H1 (cell line): ENCODE data around the gene TNS1. TPM values are rescaled to one million over a fixed set of nuclear protein-coding genes. Genes with fewer than 3 reads are reported as not detected.

Experiments
- CTCF ChIA-PET: fragments of 300-600 bp; sonication (Branson Sonifier 250); formaldehyde crosslinking; loops from one replicate; lab custom pipeline; 2021; ENCODE audit not compliant: partially characterized antibody; lab: Charles Lee
- POLR2A ChIA-PET: fragments of 300-600 bp; sonication (Branson Sonifier 250); formaldehyde crosslinking; loops from one replicate; lab custom pipeline; 2021; ENCODE audit warnings: inconsistent platforms; ENCODE audit not compliant: partially characterized antibody; lab: Charles Lee
- DNase-seq, 2 experiments: peaks; one replicate each; pipeline versions ENCODE4 v3.0.0 to v3.0.0-alpha.2; 2010 to 2022; ENCODE audit warnings: low spot score in 2 of 2, low read depth in 1 of 2, mixed read lengths in 1 of 2
- FAIRE-seq: peaks from 2 replicates; lab custom pipeline; 2011; peaks lifted over from hg19 to GRCh38; lab: Jason Lieb, UNC
- H2AFZ ChIP-seq: 2 replicates; pipeline ENCODE4 v1.8.1; 2012; ENCODE audit warnings: low read length, inconsistent platforms
- H2AK5ac ChIP-seq: 2 replicates; pipeline ENCODE4 v1.6.1; 2013; ENCODE audit warnings: low read depth, low read length
- H2BK120ac ChIP-seq: replicated peaks from 2 replicates; pipeline ENCODE3; 2013; ENCODE audit warnings: low read depth, low read length, inconsistent platforms
- H2BK12ac ChIP-seq: 2 replicates; pipeline ENCODE4 v1.6.1; 2013; ENCODE audit warnings: low read depth, low read length
- H2BK15ac ChIP-seq: 2 replicates; pipeline ENCODE4 v1.6.1; 2013; ENCODE audit warnings: low read length
- H2BK20ac ChIP-seq: 2 replicates; pipeline ENCODE4 v1.6.1; 2013; ENCODE audit warnings: low read length
- H2BK5ac ChIP-seq: 2 replicates; pipeline ENCODE4 v1.6.1; 2013; ENCODE audit warnings: low read depth, low read length
- H3K14ac ChIP-seq: 2 replicates; pipeline ENCODE4 v1.6.1; 2013; ENCODE audit warnings: inconsistent platforms; ENCODE audit not compliant: insufficient read length
- H3K18ac ChIP-seq: 2 replicates; pipeline ENCODE4 v1.6.1; 2013; ENCODE audit warnings: low read length; ENCODE audit errors: extremely low read depth
- H3K23ac ChIP-seq: 2 replicates; pipeline ENCODE4 v1.6.1; 2013; ENCODE audit warnings: inconsistent platforms; ENCODE audit not compliant: insufficient read length
- H3K23me2 ChIP-seq: 2 replicates; pipeline ENCODE4 v1.6.1; 2013; ENCODE audit warnings: low read depth, low read length
- H3K27ac ChIP-seq: 2 replicates; pipeline ENCODE4 v1.6.1; 2011; ENCODE audit warnings: low read depth, low read length, inconsistent platforms
- H3K27me3 ChIP-seq, 4 experiments: replicated peaks in 1 of 4; 1 replicate in 1 of 4; 2 replicates in 3 of 4; pipeline versions ENCODE4 v1.6.1 to v1.8.1; 2011 to 2013; ENCODE audit warnings: low read length in 3 of 4, mild to moderate bottlenecking in 3 of 4, inconsistent platforms in 2 of 4, mixed read lengths in 2 of 4, moderate library complexity in 1 of 4; ENCODE audit not compliant: control insufficient read depth in 3 of 4, insufficient read depth in 3 of 4; ENCODE audit errors: extremely low read depth in 1 of 4
- H3K36me3 ChIP-seq, 4 experiments: 2 replicates each; pipeline versions ENCODE4 v1.6.1 to v1.8.1; 2011 to 2013; ENCODE audit warnings: mild to moderate bottlenecking in 4 of 4, low read length in 3 of 4, moderate library complexity in 2 of 4, control low read depth in 1 of 4, inconsistent platforms in 1 of 4; ENCODE audit not compliant: insufficient read depth in 4 of 4, control insufficient read depth in 2 of 4
- H3K4ac ChIP-seq: replicated peaks from 2 replicates; pipeline ENCODE3; 2013; ENCODE audit warnings: low read length, low read depth, mixed read lengths, inconsistent platforms; ENCODE audit not compliant: insufficient read length
- H3K4me1 ChIP-seq, 4 experiments: replicated peaks in 1 of 4; 1 replicate in 1 of 4; 2 replicates in 3 of 4; pipeline versions ENCODE4 v1.6.1 to v1.8.1; 2011 to 2013; ENCODE audit warnings: low read length in 3 of 4, inconsistent platforms in 2 of 4, mixed read lengths in 1 of 4; ENCODE audit not compliant: insufficient read depth in 4 of 4, control insufficient read depth in 3 of 4
- H3K4me2 ChIP-seq, 2 experiments: 2 replicates each; pipeline versions ENCODE4 v1.6.1 to v1.8.1; 2011 to 2013; ENCODE audit warnings: low read depth in 2 of 2, low read length in 2 of 2, control low read depth in 1 of 2, inconsistent platforms in 1 of 2, mild to moderate bottlenecking in 1 of 2; ENCODE audit not compliant: insufficient read depth in 1 of 2
- H3K4me3 ChIP-seq, 4 experiments: fragments of 200-600, 300-600 bp in 1 of 4; sonication (generic), shearing (Covaris generic), sonication (Bioruptor Twin) in 1 of 4; 2 replicates each; pipeline versions ENCODE4 v1.5.1 to v1.8.1; 2011 to 2016; ENCODE audit warnings: low read length in 4 of 4, low read depth in 3 of 4, control low read depth in 2 of 4, inconsistent platforms in 2 of 4, mild to moderate bottlenecking in 2 of 4, mixed read lengths in 1 of 4, moderate library complexity in 1 of 4; ENCODE audit not compliant: insufficient read depth in 2 of 4; ENCODE audit errors: extremely low read depth in 1 of 4
- H3K56ac ChIP-seq: replicated peaks from 2 replicates; pipeline ENCODE3; 2013; ENCODE audit warnings: low read depth, mild to moderate bottlenecking, mixed read lengths, low read length, inconsistent platforms; ENCODE audit not compliant: insufficient read length
- H3K79me1 ChIP-seq: 2 replicates; pipeline ENCODE4 v1.6.1; 2013; ENCODE audit warnings: low read depth, low read length, control low read depth
- H3K79me2 ChIP-seq, 2 experiments: 2 replicates each; pipeline versions ENCODE4 v1.6.1 to v1.8.1; 2012 to 2013; ENCODE audit warnings: low read length in 2 of 2, mild to moderate bottlenecking in 2 of 2, inconsistent platforms in 1 of 2; ENCODE audit not compliant: insufficient read depth in 2 of 2, control insufficient read depth in 1 of 2
- H3K9ac ChIP-seq, 4 experiments: replicated peaks in 1 of 4; 1 replicate in 1 of 4; 2 replicates in 3 of 4; pipeline versions ENCODE4 v1.6.1 to v1.8.1; 2011 to 2013; ENCODE audit warnings: low read depth in 3 of 4, low read length in 3 of 4, control low read depth in 2 of 4, mild to moderate bottlenecking in 2 of 4, moderate library complexity in 2 of 4, inconsistent platforms in 1 of 4; ENCODE audit errors: extremely low read depth in 1 of 4
- H3K9me3 ChIP-seq, 2 experiments: 2 replicates each; pipeline versions ENCODE4 v1.6.1 to v1.8.1; 2012 to 2013; ENCODE audit warnings: mild to moderate bottlenecking in 2 of 2, moderate library complexity in 2 of 2, control low read depth in 1 of 2, inconsistent platforms in 1 of 2, low read depth in 1 of 2, low read length in 1 of 2, mixed read lengths in 1 of 2; ENCODE audit not compliant: insufficient read depth in 2 of 2
- H4K20me1 ChIP-seq, 2 experiments: replicated peaks in 1 of 2; 2 replicates each; pipeline versions ENCODE3 to v1.8.1; 2011 to 2013; ENCODE audit warnings: inconsistent platforms in 2 of 2, low read length in 2 of 2, mild to moderate bottlenecking in 1 of 2; ENCODE audit not compliant: insufficient read depth in 2 of 2, control insufficient read depth in 1 of 2
- H4K5ac ChIP-seq: 2 replicates; pipeline ENCODE4 v1.6.1; 2013; ENCODE audit warnings: low read length, low read depth, mixed read lengths, inconsistent platforms; ENCODE audit not compliant: insufficient read length
- H4K8ac ChIP-seq: 2 replicates; pipeline ENCODE4 v1.8.0; 2013; ENCODE audit warnings: mild to moderate bottlenecking, moderate library complexity, low read length, inconsistent platforms; ENCODE audit not compliant: insufficient read depth; ENCODE audit errors: extremely low read depth
- H4K91ac ChIP-seq: replicated peaks from 2 replicates; pipeline ENCODE3; 2013; ENCODE audit warnings: low read length, mixed read lengths, inconsistent platforms; ENCODE audit not compliant: insufficient read length
- GTF2F1 ChIP-seq: IDR thresholded peaks from 2 replicates; pipeline ENCODE4 v1.6.1; 2012; ENCODE audit warnings: low read depth, low read length, improper control_type of control experiment, borderline replicate concordance
- WGBS, 2 experiments: shearing (Covaris generic) in 1 of 2; methylation state at CpG; one replicate each; pipeline versions ENCODE4 v1.1.6 to v1.1.7; 2013 to 2015; ENCODE audit warnings: low lambda C conversion rate in 2 of 2, mixed read lengths in 2 of 2, inconsistent platforms in 1 of 2, low coverage in 1 of 2, missing lambda C conversion rate in 1 of 2; ENCODE audit not compliant: insufficient replicate concordance in 2 of 2, insufficient coverage in 1 of 2, insufficient read length in 1 of 2; ENCODE audit errors: extremely low coverage in 1 of 2, missing lambda C conversion rate in 1 of 2; 5-methylcytosine and 5-hydroxymethylcytosine counted together
- polyA plus RNA-seq, 7 experiments: library from polyadenylated mRNA; depleted of rRNA in 3 of 7; stranded (reverse) in 5 of 7; unstranded in 2 of 7; fragments of >200 nt in 5 of 7; fragments of 200-250 nt in 2 of 7; gene quantifications; 1 replicate in 5 of 7; 2 replicates in 1 of 7; 4 replicates in 1 of 7; pipeline versions ENCODE4 v1.2.1 to v1.2.3, GENCODE V29; 2011 to 2013; ENCODE audit warnings: missing spikeins in 2 of 7, mixed read lengths in 2 of 7
- total RNA-seq: library from RNA; stranded (reverse); fragmentation: NEBNext Ultra II Directional; extraction: Animal tissue kit (Norgen Biotek cat#: 25700); gene quantifications from 2 replicates; pipeline ENCODE4 v1.2.1, GENCODE V29; 2021
- TF ChIP-seq, protein P1 (sequence below): IDR thresholded peaks from 2 replicates; pipeline ENCODE4 v1.6.1; 2012; ENCODE audit warnings: inconsistent platforms

The TNS1 gene
- total and polyA plus RNA-seq, 2 of the 8 experiments (the other 6 are each of a cell fraction or from before 2014, with no cell fraction given) = 1.5 to 5.1 TPM

DNA sequence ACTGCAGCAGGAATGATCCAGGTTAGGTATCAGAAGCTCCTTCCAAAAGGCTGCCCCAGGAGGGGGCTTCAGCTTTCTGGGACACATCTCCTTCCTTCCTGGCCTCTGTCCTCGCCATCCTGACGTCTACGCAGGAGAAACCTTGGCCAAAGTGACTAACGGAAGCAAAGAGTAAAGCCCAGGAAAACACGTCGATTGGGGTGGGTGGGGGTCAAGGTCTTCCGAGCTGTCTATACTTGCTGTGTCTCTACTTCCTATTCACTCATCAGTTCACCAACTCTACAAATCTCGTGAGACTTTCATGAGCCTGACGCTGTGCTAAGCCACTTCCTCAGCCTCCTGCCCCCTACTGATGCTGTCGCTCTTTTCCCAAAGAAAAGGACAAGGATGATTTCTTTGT is 212.6 kb downstream of the TNS1 start:
- no peak for FAIRE-seq
- no peak overlapping the region for H2BK120ac ChIP-seq
- H3K79me2 ChIP-seq = no peaks in the 10 kb centered on the region
- H3K23me2 ChIP-seq = no peaks in the 10 kb centered on the region; the same call in none of the 2 replicates
- H3K4me2 ChIP-seq = 0 out of 4 replicates have a peak overlapping the region, but pooled peaks of 1 of the 2 experiments have one; percentile 11
- no peak overlapping the region for H2BK15ac ChIP-seq
- 88% methylated on average over 10 of the region's 10 CpGs; no CpG with 5 or more reads in 1 of the 2 experiments for WGBS, 2 experiments
- peaks cover 4 to 12% of the 10 kb centered on the region in 2 experiments; a peak in 3 of 4 replicates for H3K9me3 ChIP-seq
- peaks cover 0 to 2% (median 0%) of the 10 kb centered on the region in 4 experiments; a peak in 1 of 7 replicates for H3K27me3 ChIP-seq
- CTCF ChIA-PET = interaction anchor here (0.7 to 30.4 kb wide), 32 partner anchors 13 to 1009 kb away, joined by 3 to 759 read pairs (median 9); partner anchors contain the start of gene RUFY4
- H3K4me1 ChIP-seq = peaks cover 0 to 4% (median 1%) of the 10 kb centered on the region in 4 experiments; a peak in 2 of 7 replicates
- H2BK5ac ChIP-seq = no peak overlapping the region
- H3K4ac ChIP-seq = no peak overlapping the region
- H3K36me3 ChIP-seq = no peaks in the 10 kb centered on the region; a peak in 1 of 8 replicates
- H3K4me3 ChIP-seq = no peak overlapping the region
- no peak overlapping the region for H3K27ac ChIP-seq
- no peak overlapping the region for H4K8ac ChIP-seq
- no peak overlapping the region for H4K5ac ChIP-seq
- H4K91ac ChIP-seq = no peak overlapping the region
- no peak overlapping the region for H2BK20ac ChIP-seq
- H3K9ac ChIP-seq = no peak overlapping the region
- H4K20me1 ChIP-seq = peaks cover 0 to 4% of the 10 kb centered on the region in 2 experiments
- H2AK5ac ChIP-seq = no peak overlapping the region
- H2AFZ ChIP-seq = no peak overlapping the region
- TF ChIP-seq, protein P1, sequence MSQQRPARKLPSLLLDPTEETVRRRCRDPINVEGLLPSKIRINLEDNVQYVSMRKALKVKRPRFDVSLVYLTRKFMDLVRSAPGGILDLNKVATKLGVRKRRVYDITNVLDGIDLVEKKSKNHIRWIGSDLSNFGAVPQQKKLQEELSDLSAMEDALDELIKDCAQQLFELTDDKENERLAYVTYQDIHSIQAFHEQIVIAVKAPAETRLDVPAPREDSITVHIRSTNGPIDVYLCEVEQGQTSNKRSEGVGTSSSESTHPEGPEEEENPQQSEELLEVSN = no peak
- TF ChIP-seq GTF2F1 = no peak
- TF ChIP-seq, all 59 proteins: peak for 0
- Histone ChIP-seq H3K18ac (no peak overlapping the region), H3K14ac (no peak overlapping the region), H3K79me1 (no peaks in the 10 kb centered on the region), H2BK12ac (no peak overlapping the region), H3K23ac (no peak overlapping the region), H3K56ac (no peak overlapping the region)
- POLR2A ChIA-PET = interaction anchor here (0.8 to 1.4 kb wide), 3 partner anchors 10 to 96 kb away, joined by 3 to 5 read pairs (median 4); no protein-coding TSS in a partner anchor
- DNase-seq = no peak
